Sigmoid colon (tissue), 3 donors: Measurements from ENCODE around the gene TESPA1.

Experiments used
- CTCF ChIP-seq, 4 experiments: fragments of 450-650 bp in 3 of 4; fragments of 200-600 bp in 1 of 4; IDR thresholded peaks; one replicate each; pipeline ENCODE4 v1.5.1; 2016 to 2019; ENCODE audit warnings: antibody characterized with exemption in 4 of 4, mild to moderate bottlenecking in 3 of 4, moderate library complexity in 2 of 4
- POLR2A ChIP-seq, 2 donors: fragments of 450-650 bp; IDR thresholded peaks; one replicate each; pipeline ENCODE4 v1.6.1; 2016; ENCODE audit warnings: antibody characterized with exemption in 2 of 2, mild to moderate bottlenecking in 2 of 2, moderate library complexity in 2 of 2

GRCh38 chr12:54956322-54956721, 28.2 kb downstream of the TESPA1 start:
- no peak for TF ChIP-seq CTCF (IDR thresholded peaks at IDR 0.05)
- TF ChIP-seq POLR2A (IDR thresholded peaks at IDR 0.05), result no peak
